PC-3 (cell line): ENCODE results near the gene FAM168A. TPM values are rescaled to one million over a fixed set of nuclear protein-coding genes. Genes with fewer than 3 reads are reported as not detected.

Source experiments
- ATAC-seq: fragments of 200-7000 bp; cut with Tn5 transposase; 2 replicates; pipeline ENCODE4 v1.9.1; 2020; ENCODE audit warnings: mild to moderate bottlenecking, moderate library complexity
- BruUV-seq: library from RNA; stranded (reverse); fragments of 400-500 nt; replicated peaks from 2 replicates; lab custom pipeline; 2021; lab: Mats Ljungman, UMichigan
- CTCF ChIA-PET: fragments of 300-600 bp; sonication (Branson Sonifier 250); formaldehyde crosslinking; loops from one replicate; lab custom pipeline; 2022; ENCODE audit warnings: antibody characterized with exemption; lab: Charles Lee
- POLR2A ChIA-PET: fragments of 300-600 bp; sonication (Branson Sonifier 250); formaldehyde crosslinking; loops from one replicate; lab custom pipeline; 2022; ENCODE audit warnings: antibody characterized with exemption; ENCODE audit not compliant: unreplicated experiment; lab: Charles Lee
- DNase-seq: peaks from one replicate; pipeline ENCODE4 v3.0.0-alpha.2; 2015
- H2AFZ ChIP-seq: fragments of 300-600 bp; sonication (generic); 2 replicates; pipeline ENCODE4 v1.6.0; 2016; ENCODE audit warnings: antibody characterized with exemption, low read length
- H3F3A ChIP-seq: fragments of 300-600 bp; sonication (generic); one replicate; pipeline ENCODE4 v1.6.0; 2017; ENCODE audit warnings: antibody characterized with exemption, low read length, control low read depth, mild to moderate bottlenecking; ENCODE audit not compliant: unreplicated experiment
- H3K27ac ChIP-seq: fragments of 300-600 bp; sonication (generic); 2 replicates; pipeline ENCODE4 v1.5.1; 2016; ENCODE audit warnings: mild to moderate bottlenecking, low read length
- H3K27me3 ChIP-seq: fragments of 300-600 bp; sonication (generic); 2 replicates; pipeline ENCODE4 v1.6.1; 2016; ENCODE audit warnings: low read length, mixed read lengths
- H3K36me3 ChIP-seq: fragments of 300-600 bp; sonication (generic); 2 replicates; pipeline ENCODE4 v1.6.1; 2016; ENCODE audit warnings: low read depth, mixed run types, low read length, mixed read lengths
- H3K4me1 ChIP-seq: fragments of 300-600 bp; sonication (generic); 2 replicates; pipeline ENCODE4 v1.5.1; 2016; ENCODE audit warnings: low read length; ENCODE audit not compliant: insufficient read depth
- H3K4me2 ChIP-seq: fragments of 300-600 bp; sonication (generic); 2 replicates; pipeline ENCODE4 v1.6.0; 2016; ENCODE audit warnings: low read length
- H3K4me3 ChIP-seq: fragments of 300-600 bp; sonication (generic); 2 replicates; pipeline ENCODE4 v1.5.1; 2016; ENCODE audit warnings: mild to moderate bottlenecking, low read length, mixed read lengths
- H3K79me2 ChIP-seq: fragments of 300-600 bp; sonication (generic); 2 replicates; pipeline ENCODE4 v1.6.1; 2017; ENCODE audit warnings: low read length, mixed read lengths
- H3K9ac ChIP-seq: fragments of 300-600 bp; sonication (generic); 2 replicates; pipeline ENCODE4 v1.6.0; 2016; ENCODE audit warnings: mild to moderate bottlenecking, low read length
- H3K9me2 ChIP-seq: fragments of 300-600 bp; sonication (generic); replicated peaks from 2 replicates; pipeline ENCODE4 v1.6.1; 2016; ENCODE audit warnings: mixed run types, low read length, mixed read lengths
- H3K9me3 ChIP-seq: fragments of 300-600 bp; sonication (generic); 2 replicates; pipeline ENCODE4 v1.6.1; 2016; ENCODE audit warnings: low read length, mixed read lengths
- H4K20me1 ChIP-seq: fragments of 300-600 bp; sonication (generic); 2 replicates; pipeline ENCODE4 v1.6.1; 2016; ENCODE audit warnings: low read length, mixed read lengths
- EZH2 ChIP-seq: fragments of 300-600 bp; sonication (generic); IDR thresholded peaks from one replicate; pipeline ENCODE4 v1.6.1; 2017; ENCODE audit warnings: antibody characterized with exemption, mild to moderate bottlenecking, low read length; ENCODE audit not compliant: unreplicated experiment
- EZH2phosphoT487 ChIP-seq: fragments of 300-600 bp; sonication (generic); IDR thresholded peaks from 2 replicates; pipeline ENCODE4 v1.6.1; 2018; ENCODE audit warnings: mild to moderate bottlenecking, antibody characterized with exemption, low read length, borderline replicate concordance
- intact Hi-C: fragments of 100-400 bp; cut with micrococcal nuclease; formaldehyde crosslinking; loops from 2 replicates; pipeline ENCODE4 v1.9.0; 2023
- total RNA-seq: library from RNA; depleted of rRNA; stranded (reverse); fragments of >200 nt; gene quantifications from 2 replicates; pipeline ENCODE4 v1.2.3, GENCODE V29; 2014
- TF ChIP-seq, protein P1 (sequence below): fragments of 300-600 bp; sonication (generic); conservative IDR thresholded peaks from 2 replicates; pipeline ENCODE4 v1.5.1; 2017; ENCODE audit warnings: antibody characterized with exemption, low read depth, mild to moderate bottlenecking, low read length

The FAM168A gene
- total RNA-seq, 1 experiment from 2014 or later: 24.5 TPM

- no peak overlapping the region for H3K27ac ChIP-seq
- no TSS peak for BruUV-seq
- no peak for ATAC-seq
Observed at GRCh38 chr11:73430326-73430725, 167.6 kb downstream of the FAM168A start.

DNA sequence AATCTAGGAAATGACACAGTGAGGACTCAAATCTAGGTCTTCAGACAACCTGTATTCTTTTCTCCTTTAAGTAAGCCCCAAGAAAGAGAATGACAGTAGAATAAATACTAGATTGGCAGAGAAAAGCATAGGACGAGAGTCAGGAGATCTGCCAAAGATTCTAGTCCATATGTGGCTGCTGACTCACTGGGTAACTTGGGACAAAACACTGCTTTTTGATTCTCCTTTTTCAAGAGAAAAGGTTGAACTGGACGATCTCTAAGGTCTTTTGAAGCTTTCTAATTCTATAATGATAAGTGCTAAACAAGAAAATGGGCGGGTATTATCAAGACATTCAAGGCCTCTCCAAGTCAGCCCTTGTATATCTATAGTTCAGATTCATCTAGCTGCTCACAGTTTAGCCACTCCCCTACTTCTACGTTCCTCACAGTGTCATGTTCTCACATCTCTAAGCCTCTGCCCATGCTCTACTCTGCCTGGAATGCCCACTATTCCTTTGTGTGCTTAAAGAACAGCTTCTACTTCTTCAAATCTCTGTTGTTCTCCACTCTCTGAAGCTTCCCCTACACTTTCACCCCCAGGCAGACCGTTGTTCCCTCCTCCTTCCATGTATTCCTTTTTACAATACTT is 168.7 kb downstream of the FAM168A start:
- H3K36me3 ChIP-seq: no peaks in the 10 kb centered on the region
- DNase-seq (peak; percentile 68), ATAC-seq (peak; percentile 84)
- TF ChIP-seq EZH2 (no peak), EZH2phosphoT487 (no peak)
- TF ChIP-seq, protein P1, sequence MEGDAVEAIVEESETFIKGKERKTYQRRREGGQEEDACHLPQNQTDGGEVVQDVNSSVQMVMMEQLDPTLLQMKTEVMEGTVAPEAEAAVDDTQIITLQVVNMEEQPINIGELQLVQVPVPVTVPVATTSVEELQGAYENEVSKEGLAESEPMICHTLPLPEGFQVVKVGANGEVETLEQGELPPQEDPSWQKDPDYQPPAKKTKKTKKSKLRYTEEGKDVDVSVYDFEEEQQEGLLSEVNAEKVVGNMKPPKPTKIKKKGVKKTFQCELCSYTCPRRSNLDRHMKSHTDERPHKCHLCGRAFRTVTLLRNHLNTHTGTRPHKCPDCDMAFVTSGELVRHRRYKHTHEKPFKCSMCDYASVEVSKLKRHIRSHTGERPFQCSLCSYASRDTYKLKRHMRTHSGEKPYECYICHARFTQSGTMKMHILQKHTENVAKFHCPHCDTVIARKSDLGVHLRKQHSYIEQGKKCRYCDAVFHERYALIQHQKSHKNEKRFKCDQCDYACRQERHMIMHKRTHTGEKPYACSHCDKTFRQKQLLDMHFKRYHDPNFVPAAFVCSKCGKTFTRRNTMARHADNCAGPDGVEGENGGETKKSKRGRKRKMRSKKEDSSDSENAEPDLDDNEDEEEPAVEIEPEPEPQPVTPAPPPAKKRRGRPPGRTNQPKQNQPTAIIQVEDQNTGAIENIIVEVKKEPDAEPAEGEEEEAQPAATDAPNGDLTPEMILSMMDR: no peak
- peak overlapping the region; percentile 41 for H3K27ac ChIP-seq
- BruUV-seq: no TSS peak
- H2AFZ ChIP-seq: no peak overlapping the region
- peaks cover 22% of the 10 kb centered on the region for H3K4me1 ChIP-seq
- no peaks in the 10 kb centered on the region for H3F3A ChIP-seq
- H3K79me2 ChIP-seq: no peaks in the 10 kb centered on the region
- H3K9me3 ChIP-seq: no peaks in the 10 kb centered on the region
- POLR2A ChIA-PET: interaction anchor here (0.6 kb wide), 1 partner anchor 122 kb away, joined by 13 read pairs; no protein-coding TSS in a partner anchor
- intact Hi-C loops: no loop called here
- CTCF ChIA-PET: interaction anchor here (1.0 kb wide), 1 partner anchor 32 kb away, joined by 3 read pairs; no protein-coding TSS in a partner anchor
- no peak overlapping the region for H3K9ac ChIP-seq
- H3K4me3 ChIP-seq: no peak overlapping the region
- H3K27me3 ChIP-seq: no peaks in the 10 kb centered on the region
- H3K9me2 ChIP-seq: no peaks in the 10 kb centered on the region
- no peaks in the 10 kb centered on the region for H4K20me1 ChIP-seq
- peak overlapping the region; percentile 1; the same call in 1 of the 2 replicates for H3K4me2 ChIP-seq

More at GRCh38 chr11:73430326-73430725, 167.6 kb downstream of the FAM168A start:
- no peak overlapping the region for H3K4me3 ChIP-seq
- no peaks in the 10 kb centered on the region for H3K9me3 ChIP-seq
- no peak overlapping the region for H2AFZ ChIP-seq
- no peak overlapping the region for H3K4me2 ChIP-seq
- TF ChIP-seq EZH2: no peak
- TF ChIP-seq, protein P1: no peak
- no peak for TF ChIP-seq EZH2phosphoT487
- no peaks in the 10 kb centered on the region for H3K79me2 ChIP-seq
- ChIA-PET CTCF (no interaction called here), POLR2A (no interaction called here)
- no peak overlapping the region for H3K9ac ChIP-seq
- intact Hi-C loops: no loop called here
- H3K27me3 ChIP-seq: no peaks in the 10 kb centered on the region
- no peaks in the 10 kb centered on the region for H3F3A ChIP-seq
- no peaks in the 10 kb centered on the region for H3K36me3 ChIP-seq
- H3K4me1 ChIP-seq: peaks cover 22% of the 10 kb centered on the region
- no peaks in the 10 kb centered on the region for H4K20me1 ChIP-seq
- DNase-seq: no peak
- no peaks in the 10 kb centered on the region for H3K9me2 ChIP-seq

DNA sequence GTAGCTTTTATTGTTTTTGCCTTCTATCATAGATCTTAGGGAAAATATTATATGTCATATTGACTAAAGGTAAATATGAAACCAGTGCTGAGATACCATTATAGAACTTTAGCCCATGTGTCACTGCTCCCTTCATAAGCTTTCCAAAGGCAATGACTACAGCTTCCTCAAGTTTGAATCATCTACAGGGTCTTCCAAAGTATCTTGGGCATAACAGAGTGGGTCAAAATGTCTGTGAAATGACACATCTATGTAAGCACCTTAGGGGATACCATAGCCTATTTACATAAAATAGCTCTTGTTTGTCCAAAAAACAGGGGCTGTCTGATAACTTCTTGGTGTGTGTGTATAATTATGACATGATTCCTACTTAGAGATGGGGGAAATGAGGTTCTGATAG is 169.2 kb downstream of the FAM168A start:
- CTCF ChIA-PET: no interaction called here

More for the DNA sequence above, 169.2 kb downstream of the FAM168A start:
- Histone ChIP-seq H3K4me1 (peaks cover 22% of the 10 kb centered on the region), H3K4me3 (no peak overlapping the region), H3K27me3 (no peaks in the 10 kb centered on the region), H3F3A (no peaks in the 10 kb centered on the region), H2AFZ (no peak overlapping the region), H4K20me1 (no peaks in the 10 kb centered on the region), H3K9me3 (no peaks in the 10 kb centered on the region), H3K36me3 (no peaks in the 10 kb centered on the region), H3K9ac (no peak overlapping the region), H3K79me2 (no peaks in the 10 kb centered on the region), H3K27ac (peak overlapping the region; percentile 41), H3K4me2 (peak overlapping the region; percentile 1; the same call in 1 of the 2 replicates), H3K9me2 (no peaks in the 10 kb centered on the region)
- intact Hi-C loops: no loop called here
- TF ChIP-seq EZH2: no peak
- POLR2A ChIA-PET: no interaction called here
- ATAC-seq (peak; percentile 59; the same call in 1 of the 2 replicates), DNase-seq (peak; percentile 72)
- BruUV-seq: no TSS peak
